Esophagus squamous epithelium (tissue), 5 donors: Measurements from ENCODE around the gene ENPP7. TPM values are rescaled to one million over a fixed set of nuclear protein-coding genes. Genes with fewer than 3 reads are reported as not detected.

Experiments used
- DNase-seq: peaks from one replicate; lab custom pipeline; 2025; lab: John Stamatoyannopoulos, UW
- H3K27ac ChIP-seq, 4 donors: fragments of 200-600 bp; sonication (generic); one replicate each; pipeline ENCODE4 v1.5.1; 2016 to 2019; ENCODE audit warnings: mild to moderate bottlenecking in 1 of 4
- H3K27me3 ChIP-seq, 4 donors: fragments of 200-600 bp; sonication (generic); 1 replicate in 3 of 4; 2 replicates in 1 of 4; pipeline versions ENCODE4 v1.5.1 to v1.6.0; 2017 to 2021; ENCODE audit warnings: antibody characterized with exemption in 1 of 4
- H3K36me3 ChIP-seq, 3 donors: fragments of 200-600 bp; sonication (generic); one replicate each; pipeline ENCODE4 v1.5.1; 2016 to 2019
- H3K4me1 ChIP-seq, 3 donors: fragments of 200-600 bp; sonication (generic); one replicate each; pipeline ENCODE4 v1.5.1; 2017 to 2019
- H3K4me3 ChIP-seq, 4 donors: fragments of 200-600 bp; sonication (generic); 1 replicate in 3 of 4; 2 replicates in 1 of 4; pipeline ENCODE4 v1.5.1; 2016 to 2019; ENCODE audit warnings: mild to moderate bottlenecking in 2 of 4, moderate library complexity in 1 of 4
- H3K9me3 ChIP-seq, 3 donors: fragments of 200-600 bp; sonication (generic); one replicate each; pipeline ENCODE4 v1.5.1; 2016 to 2019
- POLR2A ChIP-seq, 4 donors: fragments of 450-650 bp; IDR thresholded peaks; one replicate each; pipeline ENCODE4 v1.6.1; 2017; ENCODE audit warnings: antibody characterized with exemption in 4 of 4, mild to moderate bottlenecking in 4 of 4, moderate library complexity in 3 of 4
- WGBS, 2 donors: methylation state at CpG; one replicate each; pipeline ENCODE4 v1.1.5; 2018; 5-methylcytosine and 5-hydroxymethylcytosine counted together
- intact Hi-C: fragments of 100-400 bp; cut with DNase I; formaldehyde crosslinking; loops from one replicate; pipeline ENCODE4 v1.15.0; 2022
- total RNA-seq, 4 donors: library from RNA; depleted of rRNA; stranded (reverse); fragments of >200 nt; gene quantifications; one replicate each; pipeline ENCODE4 v1.1.0, GENCODE V29; 2016
- TF ChIP-seq, protein P1 (sequence below), 6 experiments: fragments of 450-650 bp in 4 of 6; fragments of 200-600 bp in 2 of 6; sonication (generic) in 2 of 6; IDR thresholded peaks; one replicate each; pipeline ENCODE4 v1.5.1; 2016 to 2019; ENCODE audit warnings: antibody characterized with exemption in 6 of 6, mild to moderate bottlenecking in 4 of 6, moderate library complexity in 4 of 6
- donor health status: DM: yes; HTN: yes; CAD: no.

Gene ENPP7
- total RNA-seq, 4 donors from 2014 or later, result not detected

DNA sequence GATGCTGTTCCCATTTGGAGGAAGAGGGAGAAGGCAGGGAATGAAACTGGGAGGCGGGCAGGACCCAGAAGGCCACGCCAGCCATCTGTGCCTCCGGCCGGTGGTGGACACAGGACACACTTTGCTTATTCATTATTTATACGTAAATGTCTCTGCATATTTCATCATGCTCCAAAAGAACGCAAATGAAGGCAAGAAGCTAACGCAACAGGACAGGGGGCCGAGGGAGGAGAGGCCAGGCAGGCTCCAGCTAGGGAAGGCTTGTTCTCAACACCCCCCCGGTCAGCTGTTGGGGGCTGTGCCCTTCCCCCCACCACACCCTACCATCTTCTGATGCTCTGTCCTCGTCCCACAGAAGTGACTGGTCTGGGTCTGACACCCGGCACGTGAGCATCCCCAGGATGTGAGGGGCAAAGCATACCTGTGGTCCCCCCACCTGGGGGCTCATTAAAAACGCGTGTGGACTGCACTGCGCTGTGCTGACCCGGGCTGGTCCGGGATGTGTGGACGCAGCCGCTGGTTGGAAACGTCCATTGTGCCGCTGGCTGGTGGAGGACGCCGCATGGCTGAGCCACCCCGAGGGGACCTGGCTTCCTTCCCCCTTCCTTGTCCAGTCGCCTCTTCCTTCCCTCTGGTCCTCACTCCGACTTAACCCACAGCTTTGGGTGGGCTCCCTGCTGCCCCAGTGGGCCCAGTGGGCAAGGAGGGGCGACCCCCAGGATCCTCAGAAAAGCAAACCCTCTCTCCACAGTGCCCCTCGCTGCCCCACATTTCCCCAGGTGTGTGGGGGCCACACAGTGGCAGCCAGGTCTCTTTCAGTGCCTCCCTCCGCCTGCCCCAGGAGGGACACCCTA, 46.4 kb upstream of the ENPP7 start:
- TF ChIP-seq POLR2A (IDR thresholded peaks at IDR 0.05), result no peak
- TF ChIP-seq, protein P1, sequence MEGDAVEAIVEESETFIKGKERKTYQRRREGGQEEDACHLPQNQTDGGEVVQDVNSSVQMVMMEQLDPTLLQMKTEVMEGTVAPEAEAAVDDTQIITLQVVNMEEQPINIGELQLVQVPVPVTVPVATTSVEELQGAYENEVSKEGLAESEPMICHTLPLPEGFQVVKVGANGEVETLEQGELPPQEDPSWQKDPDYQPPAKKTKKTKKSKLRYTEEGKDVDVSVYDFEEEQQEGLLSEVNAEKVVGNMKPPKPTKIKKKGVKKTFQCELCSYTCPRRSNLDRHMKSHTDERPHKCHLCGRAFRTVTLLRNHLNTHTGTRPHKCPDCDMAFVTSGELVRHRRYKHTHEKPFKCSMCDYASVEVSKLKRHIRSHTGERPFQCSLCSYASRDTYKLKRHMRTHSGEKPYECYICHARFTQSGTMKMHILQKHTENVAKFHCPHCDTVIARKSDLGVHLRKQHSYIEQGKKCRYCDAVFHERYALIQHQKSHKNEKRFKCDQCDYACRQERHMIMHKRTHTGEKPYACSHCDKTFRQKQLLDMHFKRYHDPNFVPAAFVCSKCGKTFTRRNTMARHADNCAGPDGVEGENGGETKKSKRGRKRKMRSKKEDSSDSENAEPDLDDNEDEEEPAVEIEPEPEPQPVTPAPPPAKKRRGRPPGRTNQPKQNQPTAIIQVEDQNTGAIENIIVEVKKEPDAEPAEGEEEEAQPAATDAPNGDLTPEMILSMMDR (IDR thresholded peaks at IDR 0.05), result no peak
- H3K4me1 ChIP-seq, result no peaks in the 10 kb centered on the region
- H3K36me3 ChIP-seq, result no peaks in the 10 kb centered on the region
- no peak for DNase-seq
- H3K27ac ChIP-seq, result no peak overlapping the region
- H3K27me3 ChIP-seq, result peaks cover 0 to 60% (median 0%) of the 10 kb centered on the region in 4 donors
- no peaks in the 10 kb centered on the region for H3K9me3 ChIP-seq
- no peak overlapping the region for H3K4me3 ChIP-seq
- 60 to 61% methylated on average over 17 to 27 of the region's 29 CpGs for WGBS, 2 donors
- intact Hi-C loops, result no loop called here

DNA sequence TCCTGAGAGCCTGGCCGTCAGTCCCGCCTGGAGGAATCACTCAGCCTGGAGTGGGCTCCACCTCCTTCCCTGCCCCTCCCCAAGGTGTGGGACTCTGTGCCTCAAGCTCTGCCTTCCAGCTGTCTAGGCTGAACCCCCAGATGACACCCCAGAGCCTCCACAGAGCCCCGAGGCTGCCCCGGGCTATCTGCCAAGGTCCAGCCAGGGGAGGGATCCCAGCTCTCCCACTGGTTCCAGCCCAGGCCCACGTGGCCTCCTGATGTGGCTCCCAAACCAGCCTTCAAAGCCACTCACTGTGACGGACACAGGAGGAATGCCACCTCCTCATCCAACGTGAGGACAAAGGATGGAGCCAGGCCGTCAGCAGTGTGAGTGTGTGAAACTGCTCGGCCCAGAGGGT, 45.6 kb upstream of the ENPP7 start:
- DNase-seq, result no peak
- H3K27ac ChIP-seq, result no peak overlapping the region
- no peaks in the 10 kb centered on the region for H3K36me3 ChIP-seq
- H3K4me3 ChIP-seq, result no peak overlapping the region
- H3K4me1 ChIP-seq, result no peaks in the 10 kb centered on the region
- no peaks in the 10 kb centered on the region for H3K9me3 ChIP-seq
- intact Hi-C loops, result no loop called here
- TF ChIP-seq, protein P1 (IDR thresholded peaks at IDR 0.05), result no peak
- TF ChIP-seq POLR2A (IDR thresholded peaks at IDR 0.05), result no peak
- 40 to 71% methylated on average over 1 to 3 of the region's 9 CpGs for WGBS, 2 donors
- H3K27me3 ChIP-seq, result peaks cover 0 to 60% (median 0%) of the 10 kb centered on the region in 4 donors

DNA sequence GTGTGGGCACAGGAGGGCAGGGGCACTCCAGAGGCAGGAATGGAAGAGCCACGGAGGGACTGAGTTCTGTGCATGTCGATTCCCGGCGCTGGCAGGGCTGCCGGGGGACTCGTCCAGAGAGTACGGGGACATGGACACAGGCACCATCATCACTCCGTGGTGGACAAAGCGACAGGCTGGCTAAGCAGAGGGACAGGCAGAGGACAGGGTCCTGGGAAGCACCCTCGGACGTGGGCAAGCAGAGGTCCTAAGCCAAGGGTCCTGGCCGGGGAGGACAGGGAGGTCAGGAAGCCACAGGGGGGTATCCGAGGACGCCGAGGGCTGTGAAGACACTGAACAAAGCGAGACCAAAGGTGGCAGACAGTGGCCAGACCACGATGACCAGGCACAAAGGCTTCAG, 44.3 kb upstream of the ENPP7 start:
- intact Hi-C loops, result no loop called here
- WGBS, 2 donors, result 76 to 77% methylated on average over 9 to 17 of the region's 17 CpGs
- no peaks in the 10 kb centered on the region for H3K9me3 ChIP-seq
- no peak overlapping the region for H3K4me3 ChIP-seq
- peaks cover 0 to 47% (median 0%) of the 10 kb centered on the region in 4 donors for H3K27me3 ChIP-seq
- H3K36me3 ChIP-seq, result no peaks in the 10 kb centered on the region
- no peak for TF ChIP-seq POLR2A (IDR thresholded peaks at IDR 0.05)
- TF ChIP-seq, protein P1 (IDR thresholded peaks at IDR 0.05), result no peak
- H3K4me1 ChIP-seq, result peaks cover 0 to 7% (median 6%) of the 10 kb centered on the region in 3 donors
- no peak for DNase-seq
- no peak overlapping the region for H3K27ac ChIP-seq

DNA sequence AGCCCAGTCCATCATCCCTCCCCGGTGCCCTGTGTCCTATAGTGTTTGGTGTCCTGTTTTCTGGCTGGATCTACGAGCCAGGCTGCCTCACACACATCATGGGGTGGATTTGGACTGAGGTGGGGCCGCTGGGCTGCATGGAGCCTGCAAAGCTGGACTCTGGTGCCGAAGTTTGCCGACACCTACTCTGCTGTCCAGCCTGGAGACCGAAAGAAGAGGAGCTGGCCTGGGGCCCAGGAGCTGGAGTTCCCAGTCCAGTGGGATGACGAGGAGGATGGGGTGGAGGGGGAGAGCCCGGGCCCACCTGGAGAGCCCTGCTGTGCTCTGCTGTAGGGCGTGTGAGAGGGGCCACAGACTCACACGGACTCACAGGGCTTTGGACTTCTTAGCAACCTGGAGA, 40.3 kb upstream of the ENPP7 start:
- peaks cover 0 to 21% (median 11%) of the 10 kb centered on the region in 3 donors for H3K4me1 ChIP-seq

More for the DNA sequence above, 40.3 kb upstream of the ENPP7 start:
- WGBS, 2 donors, result 41 to 48% methylated on average over 4 to 8 of the region's 10 CpGs
- TF ChIP-seq, protein P1 (IDR thresholded peaks at IDR 0.05), result no peak
- TF ChIP-seq POLR2A (IDR thresholded peaks at IDR 0.05), result no peak
- Histone ChIP-seq H3K36me3 (no peaks in the 10 kb centered on the region), H3K27me3 (peaks cover 0 to 26% (median 0%) of the 10 kb centered on the region in 4 donors), H3K9me3 (no peaks in the 10 kb centered on the region), H3K4me3 (no peak overlapping the region), H3K27ac (no peak overlapping the region)
- DNase-seq, result no peak
- intact Hi-C loops, result no loop called here
